H1 (cell line): Measurements from ENCODE around the gene SLC35D2. TPM values are rescaled to one million over a fixed set of nuclear protein-coding genes. Genes with fewer than 3 reads are reported as not detected.
A peak's percentile ranks its signal among the peaks of the same experiment; 100 is the strongest.

Experiments used
- CTCF ChIA-PET: fragments of 300-600 bp; sonication (Branson Sonifier 250); formaldehyde crosslinking; loops from one replicate; lab custom pipeline; 2021; ENCODE audit not compliant: partially characterized antibody; lab: Charles Lee
- POLR2A ChIA-PET: fragments of 300-600 bp; sonication (Branson Sonifier 250); formaldehyde crosslinking; loops from one replicate; lab custom pipeline; 2021; ENCODE audit warnings: inconsistent platforms; ENCODE audit not compliant: partially characterized antibody; lab: Charles Lee
- DNase-seq, 2 experiments: peaks; one replicate each; pipeline versions ENCODE4 v3.0.0 to v3.0.0-alpha.2; 2010 to 2022; ENCODE audit warnings: low spot score in 2 of 2, low read depth in 1 of 2, mixed read lengths in 1 of 2
- FAIRE-seq: peaks from 2 replicates; lab custom pipeline; 2011; peaks lifted over from hg19 to GRCh38; lab: Jason Lieb, UNC
- H2AFZ ChIP-seq: 2 replicates; pipeline ENCODE4 v1.8.1; 2012; ENCODE audit warnings: low read length, inconsistent platforms
- H2AK5ac ChIP-seq: 2 replicates; pipeline ENCODE4 v1.6.1; 2013; ENCODE audit warnings: low read depth, low read length
- H2BK120ac ChIP-seq: replicated peaks from 2 replicates; pipeline ENCODE3; 2013; ENCODE audit warnings: low read depth, low read length, inconsistent platforms
- H2BK12ac ChIP-seq: 2 replicates; pipeline ENCODE4 v1.6.1; 2013; ENCODE audit warnings: low read depth, low read length
- H2BK15ac ChIP-seq: 2 replicates; pipeline ENCODE4 v1.6.1; 2013; ENCODE audit warnings: low read length
- H2BK20ac ChIP-seq: 2 replicates; pipeline ENCODE4 v1.6.1; 2013; ENCODE audit warnings: low read length
- H2BK5ac ChIP-seq: 2 replicates; pipeline ENCODE4 v1.6.1; 2013; ENCODE audit warnings: low read depth, low read length
- H3K14ac ChIP-seq: 2 replicates; pipeline ENCODE4 v1.6.1; 2013; ENCODE audit warnings: inconsistent platforms; ENCODE audit not compliant: insufficient read length
- H3K18ac ChIP-seq: 2 replicates; pipeline ENCODE4 v1.6.1; 2013; ENCODE audit warnings: low read length; ENCODE audit errors: extremely low read depth
- H3K23ac ChIP-seq: 2 replicates; pipeline ENCODE4 v1.6.1; 2013; ENCODE audit warnings: inconsistent platforms; ENCODE audit not compliant: insufficient read length
- H3K23me2 ChIP-seq: 2 replicates; pipeline ENCODE4 v1.6.1; 2013; ENCODE audit warnings: low read depth, low read length
- H3K27ac ChIP-seq: 2 replicates; pipeline ENCODE4 v1.6.1; 2011; ENCODE audit warnings: low read depth, low read length, inconsistent platforms
- H3K27me3 ChIP-seq, 4 experiments: replicated peaks in 1 of 4; 1 replicate in 1 of 4; 2 replicates in 3 of 4; pipeline versions ENCODE4 v1.6.1 to v1.8.1; 2011 to 2013; ENCODE audit warnings: low read length in 3 of 4, mild to moderate bottlenecking in 3 of 4, inconsistent platforms in 2 of 4, mixed read lengths in 2 of 4, moderate library complexity in 1 of 4; ENCODE audit not compliant: control insufficient read depth in 3 of 4, insufficient read depth in 3 of 4; ENCODE audit errors: extremely low read depth in 1 of 4
- H3K36me3 ChIP-seq, 4 experiments: 2 replicates each; pipeline versions ENCODE4 v1.6.1 to v1.8.1; 2011 to 2013; ENCODE audit warnings: mild to moderate bottlenecking in 4 of 4, low read length in 3 of 4, moderate library complexity in 2 of 4, control low read depth in 1 of 4, inconsistent platforms in 1 of 4; ENCODE audit not compliant: insufficient read depth in 4 of 4, control insufficient read depth in 2 of 4
- H3K4ac ChIP-seq: replicated peaks from 2 replicates; pipeline ENCODE3; 2013; ENCODE audit warnings: low read length, low read depth, mixed read lengths, inconsistent platforms; ENCODE audit not compliant: insufficient read length
- H3K4me1 ChIP-seq, 4 experiments: replicated peaks in 1 of 4; 1 replicate in 1 of 4; 2 replicates in 3 of 4; pipeline versions ENCODE4 v1.6.1 to v1.8.1; 2011 to 2013; ENCODE audit warnings: low read length in 3 of 4, inconsistent platforms in 2 of 4, mixed read lengths in 1 of 4; ENCODE audit not compliant: insufficient read depth in 4 of 4, control insufficient read depth in 3 of 4
- H3K4me2 ChIP-seq, 2 experiments: 2 replicates each; pipeline versions ENCODE4 v1.6.1 to v1.8.1; 2011 to 2013; ENCODE audit warnings: low read depth in 2 of 2, low read length in 2 of 2, control low read depth in 1 of 2, inconsistent platforms in 1 of 2, mild to moderate bottlenecking in 1 of 2; ENCODE audit not compliant: insufficient read depth in 1 of 2
- H3K4me3 ChIP-seq, 4 experiments: fragments of 200-600, 300-600 bp in 1 of 4; sonication (generic), shearing (Covaris generic), sonication (Bioruptor Twin) in 1 of 4; 2 replicates each; pipeline versions ENCODE4 v1.5.1 to v1.8.1; 2011 to 2016; ENCODE audit warnings: low read length in 4 of 4, low read depth in 3 of 4, control low read depth in 2 of 4, inconsistent platforms in 2 of 4, mild to moderate bottlenecking in 2 of 4, mixed read lengths in 1 of 4, moderate library complexity in 1 of 4; ENCODE audit not compliant: insufficient read depth in 2 of 4; ENCODE audit errors: extremely low read depth in 1 of 4
- H3K56ac ChIP-seq: replicated peaks from 2 replicates; pipeline ENCODE3; 2013; ENCODE audit warnings: low read depth, mild to moderate bottlenecking, mixed read lengths, low read length, inconsistent platforms; ENCODE audit not compliant: insufficient read length
- H3K79me1 ChIP-seq: 2 replicates; pipeline ENCODE4 v1.6.1; 2013; ENCODE audit warnings: low read depth, low read length, control low read depth
- H3K79me2 ChIP-seq, 2 experiments: 2 replicates each; pipeline versions ENCODE4 v1.6.1 to v1.8.1; 2012 to 2013; ENCODE audit warnings: low read length in 2 of 2, mild to moderate bottlenecking in 2 of 2, inconsistent platforms in 1 of 2; ENCODE audit not compliant: insufficient read depth in 2 of 2, control insufficient read depth in 1 of 2
- H3K9ac ChIP-seq, 4 experiments: replicated peaks in 1 of 4; 1 replicate in 1 of 4; 2 replicates in 3 of 4; pipeline versions ENCODE4 v1.6.1 to v1.8.1; 2011 to 2013; ENCODE audit warnings: low read depth in 3 of 4, low read length in 3 of 4, control low read depth in 2 of 4, mild to moderate bottlenecking in 2 of 4, moderate library complexity in 2 of 4, inconsistent platforms in 1 of 4; ENCODE audit errors: extremely low read depth in 1 of 4
- H3K9me3 ChIP-seq, 2 experiments: 2 replicates each; pipeline versions ENCODE4 v1.6.1 to v1.8.1; 2012 to 2013; ENCODE audit warnings: mild to moderate bottlenecking in 2 of 2, moderate library complexity in 2 of 2, control low read depth in 1 of 2, inconsistent platforms in 1 of 2, low read depth in 1 of 2, low read length in 1 of 2, mixed read lengths in 1 of 2; ENCODE audit not compliant: insufficient read depth in 2 of 2
- H4K20me1 ChIP-seq, 2 experiments: replicated peaks in 1 of 2; 2 replicates each; pipeline versions ENCODE3 to v1.8.1; 2011 to 2013; ENCODE audit warnings: inconsistent platforms in 2 of 2, low read length in 2 of 2, mild to moderate bottlenecking in 1 of 2; ENCODE audit not compliant: insufficient read depth in 2 of 2, control insufficient read depth in 1 of 2
- H4K5ac ChIP-seq: 2 replicates; pipeline ENCODE4 v1.6.1; 2013; ENCODE audit warnings: low read length, low read depth, mixed read lengths, inconsistent platforms; ENCODE audit not compliant: insufficient read length
- H4K8ac ChIP-seq: 2 replicates; pipeline ENCODE4 v1.8.0; 2013; ENCODE audit warnings: mild to moderate bottlenecking, moderate library complexity, low read length, inconsistent platforms; ENCODE audit not compliant: insufficient read depth; ENCODE audit errors: extremely low read depth
- H4K91ac ChIP-seq: replicated peaks from 2 replicates; pipeline ENCODE3; 2013; ENCODE audit warnings: low read length, mixed read lengths, inconsistent platforms; ENCODE audit not compliant: insufficient read length
- POU5F1 ChIP-seq: IDR thresholded peaks from 2 replicates; pipeline ENCODE4 v1.6.1; 2011; ENCODE audit warnings: low read depth, mild to moderate bottlenecking, low read length, moderate library complexity
- WGBS, 2 experiments: shearing (Covaris generic) in 1 of 2; methylation state at CpG; one replicate each; pipeline versions ENCODE4 v1.1.6 to v1.1.7; 2013 to 2015; ENCODE audit warnings: low lambda C conversion rate in 2 of 2, mixed read lengths in 2 of 2, inconsistent platforms in 1 of 2, low coverage in 1 of 2, missing lambda C conversion rate in 1 of 2; ENCODE audit not compliant: insufficient replicate concordance in 2 of 2, insufficient coverage in 1 of 2, insufficient read length in 1 of 2; ENCODE audit errors: extremely low coverage in 1 of 2, missing lambda C conversion rate in 1 of 2; 5-methylcytosine and 5-hydroxymethylcytosine counted together
- polyA plus RNA-seq, 7 experiments: library from polyadenylated mRNA; depleted of rRNA in 3 of 7; stranded (reverse) in 5 of 7; unstranded in 2 of 7; fragments of >200 nt in 5 of 7; fragments of 200-250 nt in 2 of 7; gene quantifications; 1 replicate in 5 of 7; 2 replicates in 1 of 7; 4 replicates in 1 of 7; pipeline versions ENCODE4 v1.2.1 to v1.2.3, GENCODE V29; 2011 to 2013; ENCODE audit warnings: missing spikeins in 2 of 7, mixed read lengths in 2 of 7
- total RNA-seq: library from RNA; stranded (reverse); fragmentation: NEBNext Ultra II Directional; extraction: Animal tissue kit (Norgen Biotek cat#: 25700); gene quantifications from 2 replicates; pipeline ENCODE4 v1.2.1, GENCODE V29; 2021
- TF ChIP-seq, protein P1 (sequence below), 3 experiments: IDR thresholded peaks; 1 replicate in 2 of 3; 2 replicates in 1 of 3; pipeline versions ENCODE4 v1.5.1 to v1.6.1; 2011; ENCODE audit warnings: low read length in 3 of 3, mild to moderate bottlenecking in 3 of 3, inconsistent platforms in 2 of 3, low read depth in 1 of 3, moderate library complexity in 1 of 3; ENCODE audit not compliant: insufficient read depth in 1 of 3; ENCODE audit errors: control extremely low read depth in 1 of 3

Gene SLC35D2
- total and polyA plus RNA-seq, 2 of the 8 experiments (the other 6 are each of a cell fraction or from before 2014, with no cell fraction given): 9.6 to 11.5 TPM

DNA sequence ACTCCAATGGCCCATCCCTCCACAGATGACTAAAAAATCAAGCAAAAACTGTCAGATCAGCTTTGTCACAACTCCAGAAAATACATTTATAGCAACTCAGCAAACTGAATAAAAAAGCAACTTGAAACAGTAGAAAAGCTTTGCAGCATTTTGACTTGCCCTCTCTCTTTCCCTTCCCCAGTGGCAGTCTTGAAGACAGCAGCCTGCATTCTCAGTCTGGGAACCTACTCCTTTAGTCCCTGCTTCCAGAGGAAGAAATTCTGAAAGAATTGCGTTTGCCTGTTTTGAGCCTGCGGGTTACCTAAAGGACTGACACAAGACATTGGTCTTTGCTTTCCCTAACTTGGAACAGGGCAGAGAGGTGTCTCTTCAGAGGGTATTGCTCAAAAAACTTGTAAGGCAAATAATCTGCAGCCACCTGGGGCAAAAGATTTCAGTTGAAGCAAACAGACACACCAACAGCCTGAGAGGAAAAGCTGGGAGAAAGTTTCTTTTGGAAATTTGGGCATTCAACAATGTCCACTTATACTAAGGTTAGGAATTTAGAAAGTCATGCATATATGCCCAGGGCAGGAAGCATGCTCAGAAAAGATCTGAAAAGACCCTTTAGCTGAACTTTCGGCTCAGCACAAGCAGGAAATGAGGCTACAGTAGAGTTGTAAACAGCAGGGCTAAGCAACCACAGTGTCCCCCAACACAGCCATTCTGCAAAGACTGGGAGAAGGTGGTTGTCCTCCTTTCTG, 15.2 kb upstream of the SLC35D2 start:
- Histone ChIP-seq H2BK15ac (no peak overlapping the region), H3K79me1 (no peaks in the 10 kb centered on the region), H2BK20ac (no peak overlapping the region), H3K4me3 (no peak overlapping the region), H3K27ac (peak overlapping the region; percentile 34; the same call in 1 of the 2 replicates), H3K14ac (no peak overlapping the region), H3K23ac (no peak overlapping the region), H3K9ac (no peak overlapping the region), H3K4ac (no peak overlapping the region), H4K20me1 (peaks cover 0 to 4% of the 10 kb centered on the region in 2 experiments), H4K8ac (no peak overlapping the region), H2BK12ac (no peak overlapping the region; the same call in 1 of the 2 replicates), H3K36me3 (peaks cover 0 to 3% (median 0%) of the 10 kb centered on the region in 4 experiments; a peak in 1 of 8 replicates), H4K5ac (no peak overlapping the region), H2BK5ac (peak overlapping the region; percentile 45; the same call in 1 of the 2 replicates), H3K9me3 (peaks cover 0 to 5% of the 10 kb centered on the region in 2 experiments; a peak in 1 of 4 replicates), H3K4me2 (0 out of 4 replicates have a peak overlapping the region, but pooled peaks of 1 of the 2 experiments have one; percentile 6), H2AK5ac (no peak overlapping the region), H3K18ac (peak overlapping the region; percentile 40; the same call in 1 of the 2 replicates), H3K27me3 (no peaks in the 10 kb centered on the region), H3K56ac (no peak overlapping the region), H2AFZ (no peak overlapping the region), H3K79me2 (peaks cover 0 to 53% of the 10 kb centered on the region in 2 experiments; a peak in 2 of 4 replicates), H3K4me1 (peaks cover 5 to 21% (median 15%) of the 10 kb centered on the region in 4 experiments), H4K91ac (no peak overlapping the region), H2BK120ac (no peak overlapping the region), H3K23me2 (no peaks in the 10 kb centered on the region)
- DNase-seq (no peak), FAIRE-seq (peak; percentile 13)
- 50% methylated on average over 3 of the region's 3 CpGs; no CpG with 5 or more reads in 1 of the 2 experiments for WGBS, 2 experiments
- TF ChIP-seq, protein P1, sequence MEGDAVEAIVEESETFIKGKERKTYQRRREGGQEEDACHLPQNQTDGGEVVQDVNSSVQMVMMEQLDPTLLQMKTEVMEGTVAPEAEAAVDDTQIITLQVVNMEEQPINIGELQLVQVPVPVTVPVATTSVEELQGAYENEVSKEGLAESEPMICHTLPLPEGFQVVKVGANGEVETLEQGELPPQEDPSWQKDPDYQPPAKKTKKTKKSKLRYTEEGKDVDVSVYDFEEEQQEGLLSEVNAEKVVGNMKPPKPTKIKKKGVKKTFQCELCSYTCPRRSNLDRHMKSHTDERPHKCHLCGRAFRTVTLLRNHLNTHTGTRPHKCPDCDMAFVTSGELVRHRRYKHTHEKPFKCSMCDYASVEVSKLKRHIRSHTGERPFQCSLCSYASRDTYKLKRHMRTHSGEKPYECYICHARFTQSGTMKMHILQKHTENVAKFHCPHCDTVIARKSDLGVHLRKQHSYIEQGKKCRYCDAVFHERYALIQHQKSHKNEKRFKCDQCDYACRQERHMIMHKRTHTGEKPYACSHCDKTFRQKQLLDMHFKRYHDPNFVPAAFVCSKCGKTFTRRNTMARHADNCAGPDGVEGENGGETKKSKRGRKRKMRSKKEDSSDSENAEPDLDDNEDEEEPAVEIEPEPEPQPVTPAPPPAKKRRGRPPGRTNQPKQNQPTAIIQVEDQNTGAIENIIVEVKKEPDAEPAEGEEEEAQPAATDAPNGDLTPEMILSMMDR (IDR thresholded peaks at IDR 0.05; ENCODE audit: control extremely low read depth in 1 of 3, insufficient read depth in 1 of 3, low read depth in 1 of 3, low read length in 3 of 3): peak in 1 of 3 experiments; percentile 12; a peak in 1 of 4 replicates
- TF ChIP-seq POU5F1: no peak
- ChIA-PET CTCF (interaction anchor here (1.2 to 2.0 kb wide), 2 partner anchors 14 to 43 kb away, joined by 5 to 6 read pairs; no protein-coding TSS in a partner anchor), POLR2A (interaction anchor here (1.0 to 1.6 kb wide), 5 partner anchors 8 to 21 kb away, joined by 3 to 4 read pairs (median 3); no protein-coding TSS in a partner anchor)
